Endometrial microvascular endothelial cells (primary cell): ENCODE measurements around the gene ATP1A2. TPM values are rescaled to one million over a fixed set of nuclear protein-coding genes. Genes with fewer than 3 reads are reported as not detected.

Experiments used
- in situ Hi-C: cut with HindIII; loops from 2 replicates; pipeline ENCODE4 v1.10.0; 2017; ENCODE audit warnings: low sequenced_read_pairs, low pct_unique_long_range_greater_than_20kb; ENCODE audit errors: inconsistent ontology term
- total RNA-seq: library from RNA; depleted of rRNA; stranded (reverse); fragments of >200 nt; gene quantifications from one replicate; pipeline ENCODE4 v1.2.3, GENCODE V29; 2015; ENCODE audit errors: inconsistent ontology term

Gene ATP1A2
- total RNA-seq, 1 donor from 2014 or later, result not detected

DNA sequence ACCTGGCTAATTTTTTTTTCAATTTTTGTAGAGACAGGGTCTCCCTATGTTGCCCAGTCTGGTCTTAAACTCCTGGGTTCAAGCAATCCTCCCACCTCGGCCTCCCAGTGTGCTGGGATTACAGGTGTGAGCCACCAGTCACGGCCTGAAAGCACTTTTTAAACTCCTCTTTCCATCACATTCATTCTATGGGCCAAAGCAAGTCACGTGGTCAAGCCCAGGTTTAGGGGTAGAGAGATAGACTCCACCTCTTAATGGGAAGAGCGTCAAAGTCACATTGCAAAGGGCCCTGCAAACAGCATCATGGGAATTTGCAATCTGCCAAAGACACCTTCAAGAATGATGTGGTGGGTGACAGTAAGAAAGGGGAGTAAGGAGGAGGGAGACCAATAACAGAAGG, 43.0 kb downstream of the ATP1A2 start:
- in situ Hi-C loops, result no loop called here

DNA sequence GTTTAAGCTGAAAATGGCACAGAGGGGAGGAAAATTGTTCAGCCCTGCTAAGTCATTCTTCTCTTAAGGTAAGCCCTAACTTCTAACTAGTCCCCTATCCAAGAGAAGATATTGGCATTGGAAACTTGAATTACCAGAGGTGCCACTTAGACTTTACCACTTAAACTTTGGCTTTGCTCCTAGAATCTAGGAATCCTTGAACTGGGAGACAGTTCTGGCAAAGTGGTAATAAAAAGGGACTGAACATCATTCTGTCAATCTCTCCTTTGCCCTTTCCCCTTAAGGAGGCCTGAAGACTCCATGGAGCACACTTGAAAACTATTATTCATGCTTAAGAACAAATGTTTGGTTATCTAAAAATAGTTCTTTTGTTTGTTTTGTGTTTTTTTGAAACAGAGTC, 44.3 kb downstream of the ATP1A2 start:
- in situ Hi-C loops, result no loop called here

DNA sequence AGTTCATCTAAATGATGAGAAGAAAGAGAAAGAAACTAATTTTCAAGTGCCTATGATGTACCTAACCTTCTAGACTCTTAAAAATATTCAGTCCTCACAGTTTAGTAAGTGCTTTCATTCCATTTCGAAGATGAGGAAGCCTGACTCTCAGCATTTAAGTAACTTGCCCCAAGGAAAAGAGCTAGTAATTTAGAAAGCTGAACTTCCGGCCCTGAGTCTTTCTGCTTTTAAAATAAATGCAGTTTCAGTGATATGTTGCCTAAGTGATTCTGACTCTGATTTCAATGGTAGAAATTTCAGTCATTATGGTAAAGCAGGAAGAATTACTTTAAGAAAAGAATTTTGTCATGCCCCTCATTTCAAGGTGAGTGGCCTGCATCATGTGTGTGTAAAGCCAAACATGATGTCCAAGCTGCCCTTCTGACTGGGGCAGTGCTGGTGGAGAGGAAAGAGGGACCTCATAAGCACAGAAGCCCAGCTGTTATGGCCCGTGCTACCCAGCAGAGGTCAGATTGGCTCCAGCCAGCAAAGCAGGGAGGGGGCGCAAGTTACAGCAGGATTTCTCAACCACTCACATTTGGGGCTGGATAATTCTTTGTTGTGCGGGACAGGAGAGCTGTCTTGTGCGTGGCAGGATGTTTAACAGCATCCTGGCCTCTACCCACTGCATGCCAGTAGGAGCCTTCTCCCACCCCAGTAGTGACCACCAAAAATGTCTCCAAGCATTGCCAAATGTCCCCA, 46.6 kb downstream of the ATP1A2 start:
- in situ Hi-C loops, result no loop called here

DNA sequence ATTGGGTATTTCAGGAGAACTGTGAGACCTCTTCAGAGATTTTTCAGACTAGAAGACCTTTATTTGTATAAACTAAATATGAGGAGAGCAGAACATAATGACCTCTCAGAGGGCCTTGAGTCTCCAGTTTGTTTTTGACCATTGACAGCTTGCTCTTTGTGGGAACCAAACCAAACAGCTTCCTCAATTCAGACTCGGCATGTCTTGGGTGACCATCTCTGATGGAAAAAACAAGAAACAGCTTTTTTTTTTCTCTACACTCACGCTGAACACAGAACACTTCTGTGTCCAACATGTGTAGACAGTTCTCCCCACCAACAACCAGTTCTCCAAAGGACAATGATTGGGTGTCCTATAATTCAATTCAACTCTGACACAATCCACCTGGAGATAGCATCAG, 47.4 kb downstream of the ATP1A2 start:
- in situ Hi-C loops, result no loop called here

DNA sequence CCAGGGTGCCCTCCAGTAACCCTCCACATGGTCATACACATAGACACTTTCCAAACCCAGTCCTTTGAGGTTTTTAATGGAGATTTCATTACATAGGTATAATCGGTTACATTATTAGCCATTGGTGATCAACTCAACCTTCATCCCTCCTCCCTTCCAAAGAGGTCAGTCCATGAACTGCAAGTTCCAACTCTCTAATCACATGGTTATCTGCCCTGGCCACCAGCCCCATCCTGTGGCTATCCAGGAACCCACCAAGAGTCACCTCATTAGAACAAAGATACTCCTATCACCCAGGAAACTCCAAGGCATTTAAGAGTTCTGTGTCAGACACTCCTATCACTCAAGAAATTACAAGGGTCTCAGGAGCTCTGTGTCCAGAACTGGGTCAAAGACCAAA, 48.1 kb downstream of the ATP1A2 start:
- in situ Hi-C loops, result no loop called here

DNA sequence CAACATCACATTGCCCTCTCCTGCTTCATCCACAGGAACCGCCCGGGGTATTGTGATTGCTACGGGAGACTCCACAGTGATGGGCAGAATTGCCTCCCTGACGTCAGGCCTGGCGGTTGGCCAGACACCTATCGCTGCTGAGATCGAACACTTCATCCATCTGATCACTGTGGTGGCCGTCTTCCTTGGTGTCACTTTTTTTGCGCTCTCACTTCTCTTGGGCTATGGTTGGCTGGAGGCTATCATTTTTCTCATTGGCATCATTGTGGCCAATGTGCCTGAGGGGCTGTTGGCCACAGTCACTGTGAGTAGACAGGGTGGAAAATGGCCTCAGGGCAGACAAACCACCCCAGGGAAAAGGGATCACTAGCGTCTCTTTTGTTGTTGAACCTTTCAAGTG, 48.6 kb downstream of the ATP1A2 start:
- in situ Hi-C loops, result no loop called here

DNA sequence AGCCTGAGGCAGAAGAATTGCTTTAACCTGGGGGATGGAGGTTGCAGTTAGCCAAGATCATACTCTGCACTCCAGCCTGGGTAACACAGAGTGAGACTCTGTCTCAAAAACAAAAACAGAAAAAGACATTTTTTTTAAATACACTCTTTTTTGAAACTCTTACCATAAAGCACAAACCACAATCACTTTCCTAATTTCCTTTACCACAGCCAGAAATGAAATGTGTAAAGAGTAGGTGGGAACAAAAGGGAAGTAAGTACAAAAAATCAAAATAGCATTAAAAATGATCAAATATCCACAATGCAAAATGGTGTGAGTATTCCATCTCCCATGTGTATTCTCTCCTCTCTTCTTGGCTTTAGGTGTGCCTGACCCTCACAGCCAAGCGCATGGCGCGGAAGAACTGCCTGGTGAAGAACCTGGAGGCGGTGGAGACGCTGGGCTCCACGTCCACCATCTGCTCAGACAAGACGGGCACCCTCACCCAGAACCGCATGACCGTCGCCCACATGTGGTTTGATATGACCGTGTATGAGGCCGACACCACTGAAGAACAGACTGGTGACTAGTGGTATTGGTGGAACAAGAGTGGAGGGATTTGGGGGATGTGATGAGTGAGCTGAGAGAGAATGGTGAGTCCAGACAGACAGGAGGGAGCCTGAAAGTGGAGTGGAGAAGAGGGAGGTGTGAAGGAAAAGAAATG, 50.8 kb downstream of the ATP1A2 start:
- in situ Hi-C loops, result no loop called here

DNA sequence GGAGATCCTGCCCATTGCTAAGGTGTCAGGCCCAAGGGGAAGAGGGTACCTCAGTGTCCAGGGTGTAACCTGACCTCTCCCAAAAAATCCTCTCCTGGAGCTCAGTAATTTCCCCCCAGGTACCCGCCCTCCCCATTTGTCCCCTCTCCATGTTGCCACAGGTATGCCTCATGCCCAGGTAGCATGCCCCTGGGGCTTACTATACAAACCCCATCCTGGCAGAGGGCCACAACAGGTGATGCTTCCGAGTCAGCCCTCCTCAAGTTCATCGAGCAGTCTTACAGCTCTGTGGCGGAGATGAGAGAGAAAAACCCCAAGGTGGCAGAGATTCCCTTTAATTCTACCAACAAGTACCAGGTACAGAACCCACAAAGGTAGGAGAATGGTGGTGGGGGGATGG, 51.5 kb downstream of the ATP1A2 start:
- in situ Hi-C loops, result no loop called here

DNA sequence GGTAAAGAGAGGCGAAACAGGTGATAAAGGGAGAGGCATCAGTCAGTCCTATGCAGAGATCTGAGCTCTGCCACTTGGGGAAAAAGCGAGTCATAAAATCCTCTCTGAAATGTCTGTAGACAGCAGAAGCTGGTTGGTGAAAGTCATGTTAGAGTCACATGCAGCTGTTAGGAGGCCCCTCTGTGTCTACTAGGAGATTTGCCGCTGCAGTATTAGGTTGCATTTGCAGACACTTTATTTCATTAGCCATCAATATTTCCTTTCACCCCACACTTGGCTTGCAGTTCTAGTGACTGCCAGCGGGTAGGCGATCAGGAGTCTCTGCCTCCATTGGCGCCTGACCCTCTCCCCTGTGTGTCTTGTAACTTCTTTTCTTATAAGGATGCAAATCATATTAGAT, 52.0 kb downstream of the ATP1A2 start:
- in situ Hi-C loops, result no loop called here

DNA sequence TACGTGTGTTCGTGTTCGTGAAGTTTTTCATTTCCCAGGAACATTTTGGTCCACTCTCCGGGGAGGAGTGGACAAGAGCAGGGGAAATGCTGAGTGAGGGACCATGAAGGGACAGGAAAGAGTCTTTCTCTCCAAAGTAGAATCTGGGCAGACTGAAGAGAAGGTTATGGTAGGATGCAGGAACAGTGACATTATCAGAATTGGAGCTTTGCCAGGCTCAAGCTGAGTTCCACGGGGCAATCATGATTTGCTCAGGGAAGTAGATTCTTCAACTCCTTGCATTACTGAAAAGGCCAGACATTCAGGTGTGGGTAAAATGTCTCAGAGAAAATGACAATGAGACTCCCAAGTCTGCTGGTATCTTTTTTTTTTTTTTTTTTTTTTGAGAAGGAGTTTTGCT, 52.5 kb downstream of the ATP1A2 start:
- in situ Hi-C loops, result no loop called here

DNA sequence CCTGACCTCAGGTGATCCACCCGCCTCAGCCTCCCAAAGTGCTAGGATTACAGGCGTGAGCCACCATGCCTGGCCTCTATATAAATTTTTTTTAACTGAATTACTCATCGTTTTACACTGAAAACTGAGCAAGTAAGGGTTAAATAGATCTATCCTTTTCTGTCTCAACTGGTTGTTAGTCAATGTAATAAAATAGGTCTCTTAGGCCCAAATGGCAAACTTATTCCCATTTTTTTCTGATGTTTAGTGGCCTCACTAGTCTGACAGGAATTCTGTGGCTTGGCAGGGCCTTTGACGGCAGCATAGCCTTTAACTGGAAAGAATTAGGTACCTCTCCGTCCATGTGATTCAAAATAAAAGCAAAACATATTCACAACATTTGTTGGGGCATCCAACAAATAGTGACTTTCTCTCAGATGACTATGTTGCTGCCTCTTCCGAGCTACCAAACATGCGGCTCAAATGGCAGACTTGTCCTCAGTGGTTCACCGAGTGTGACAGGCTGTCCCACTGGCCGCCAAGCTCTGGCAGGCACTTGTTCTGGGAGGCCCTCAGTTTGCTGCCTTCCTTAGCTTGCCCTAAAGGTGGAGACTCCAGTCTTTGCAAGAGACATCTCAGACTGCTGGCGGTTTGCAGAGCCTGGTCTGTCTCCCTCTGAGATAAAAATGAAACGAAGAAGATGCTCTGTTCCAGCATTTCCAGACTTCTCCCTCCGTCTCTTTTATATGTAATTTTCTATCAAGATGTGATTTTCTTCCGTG, 53.2 kb downstream of the ATP1A2 start:
- in situ Hi-C loops, result no loop called here

DNA sequence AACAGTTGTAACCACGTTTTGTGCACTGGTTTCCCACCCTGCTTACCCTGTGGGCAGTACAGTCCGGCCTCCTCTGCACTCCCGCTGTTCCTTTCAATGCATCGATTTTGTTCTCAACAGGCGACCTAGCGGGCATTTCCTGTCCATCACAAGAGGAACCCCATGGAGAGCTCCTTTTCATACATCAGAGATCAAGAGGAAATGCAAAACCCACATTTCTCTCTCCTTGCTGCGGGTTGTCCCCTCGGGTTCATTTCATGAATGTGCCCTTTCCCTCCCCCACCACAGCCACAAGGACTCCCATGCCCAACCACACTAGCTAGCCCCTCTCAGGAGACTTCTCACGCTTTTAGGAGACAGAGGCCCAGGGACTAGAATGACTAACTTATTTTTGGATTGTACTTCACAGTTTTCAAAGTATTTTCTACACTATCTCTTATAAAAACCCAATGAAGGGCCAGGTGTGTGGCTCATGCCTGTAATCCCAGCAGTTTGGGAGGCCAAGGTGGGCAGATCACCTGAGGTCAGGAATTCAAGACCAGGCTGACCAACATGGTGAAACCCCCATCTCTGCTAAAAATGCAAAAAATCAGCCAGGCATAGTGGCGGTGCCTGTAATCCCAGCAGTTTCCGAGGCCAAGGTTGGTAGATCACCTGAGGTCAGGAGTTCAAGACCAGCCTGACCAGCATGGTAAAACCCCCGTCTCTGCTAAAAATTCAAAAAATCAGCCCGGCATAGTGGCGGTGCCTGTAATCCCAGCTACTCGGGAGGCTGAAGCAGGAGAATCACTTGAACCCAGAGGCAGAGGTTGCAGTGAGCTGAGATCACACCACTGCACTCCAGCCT, 54.2 kb downstream of the ATP1A2 start:
- in situ Hi-C loops, result no loop called here

DNA sequence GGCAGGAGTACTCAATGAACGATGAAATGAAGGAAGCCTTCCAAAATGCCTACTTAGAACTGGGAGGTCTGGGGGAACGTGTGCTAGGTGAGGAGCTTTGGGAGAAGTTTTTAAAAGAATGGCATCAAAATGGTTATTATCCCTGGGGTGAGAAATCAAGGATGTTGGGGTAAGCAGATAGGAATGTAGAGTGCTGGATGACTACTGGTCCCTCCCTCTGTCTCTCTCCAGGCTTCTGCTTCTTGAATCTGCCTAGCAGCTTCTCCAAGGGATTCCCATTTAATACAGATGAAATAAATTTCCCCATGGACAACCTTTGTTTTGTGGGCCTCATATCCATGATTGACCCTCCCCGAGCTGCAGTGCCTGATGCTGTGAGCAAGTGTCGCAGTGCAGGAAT, 55.8 kb downstream of the ATP1A2 start:
- in situ Hi-C loops, result no loop called here

DNA sequence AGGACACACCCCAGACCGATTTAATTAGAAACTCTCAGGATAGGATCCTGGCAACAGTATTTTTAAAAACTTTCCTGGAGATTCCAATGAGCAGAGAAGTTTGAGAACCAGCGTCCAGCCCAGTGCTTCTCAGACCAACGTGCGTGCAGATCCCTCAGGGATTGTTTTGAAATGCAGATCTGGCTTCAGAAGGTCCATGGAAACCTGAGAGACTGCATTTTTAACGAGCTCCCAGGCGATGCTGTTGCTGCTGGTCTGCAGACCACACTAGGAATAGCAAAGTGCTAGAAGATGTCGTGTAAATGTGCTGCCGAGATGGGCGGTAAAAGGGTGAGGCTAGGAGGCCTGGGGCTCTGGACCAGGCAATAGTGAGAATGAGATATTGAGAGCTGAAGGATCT, 56.4 kb downstream of the ATP1A2 start:
- in situ Hi-C loops, result no loop called here

DNA sequence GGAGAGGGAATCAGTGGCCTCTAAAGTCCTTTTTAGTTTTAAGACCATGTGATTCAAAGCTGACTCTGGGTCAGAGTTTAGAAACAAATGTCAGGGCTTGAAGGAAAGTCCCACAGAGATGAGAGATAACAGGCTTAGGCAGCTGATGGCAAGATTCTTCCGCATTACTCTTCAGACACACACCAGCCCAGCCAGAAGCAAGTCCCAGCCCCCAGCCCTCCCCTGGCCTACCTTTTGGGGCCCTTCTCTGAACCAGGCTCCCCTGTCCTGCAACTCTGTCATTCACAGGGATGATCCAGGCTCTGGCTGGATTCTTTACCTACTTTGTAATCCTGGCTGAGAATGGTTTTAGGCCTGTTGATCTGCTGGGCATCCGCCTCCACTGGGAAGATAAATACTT, 61.7 kb downstream of the ATP1A2 start:
- in situ Hi-C loops, result no loop called here

DNA sequence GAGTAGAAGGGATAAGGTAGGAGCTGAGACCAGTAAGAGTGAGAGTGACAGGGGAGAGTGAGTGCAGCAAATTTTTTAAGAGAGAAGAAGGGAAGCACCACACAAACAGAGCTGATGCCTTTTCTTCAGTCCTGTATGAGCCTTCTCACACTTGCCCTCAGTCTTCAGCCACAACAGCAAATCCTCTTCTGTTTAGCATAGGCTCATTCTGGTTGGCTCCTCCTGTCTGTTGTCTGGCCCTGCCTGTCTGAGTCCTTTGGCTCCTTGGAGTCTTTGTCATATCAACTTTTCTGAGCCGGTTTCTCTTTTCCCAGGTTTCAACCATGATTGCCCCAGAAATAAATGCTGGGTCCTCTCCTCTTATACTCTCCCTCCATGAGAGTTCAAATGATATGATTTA, 62.1 kb downstream of the ATP1A2 start:
- in situ Hi-C loops, result no loop called here

DNA sequence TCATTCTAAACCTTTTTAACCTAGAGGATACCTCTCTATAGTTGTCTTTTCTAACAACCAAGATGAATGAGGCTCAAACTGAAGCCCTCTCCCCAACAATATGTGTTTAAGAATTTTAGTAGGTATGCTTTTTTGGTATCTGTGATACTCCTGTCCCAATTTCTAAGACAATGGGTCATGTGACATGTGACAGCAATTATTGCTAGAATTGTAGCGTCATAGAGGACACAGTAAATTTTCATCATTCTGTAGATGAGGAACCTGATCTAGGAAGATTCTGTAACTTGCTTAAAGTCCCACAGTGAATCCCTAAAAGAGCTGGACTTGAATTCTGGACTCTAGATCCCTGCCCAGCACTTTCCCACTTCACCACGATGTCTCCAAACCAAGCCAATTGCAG, 63.2 kb downstream of the ATP1A2 start:
- in situ Hi-C loops, result no loop called here

DNA sequence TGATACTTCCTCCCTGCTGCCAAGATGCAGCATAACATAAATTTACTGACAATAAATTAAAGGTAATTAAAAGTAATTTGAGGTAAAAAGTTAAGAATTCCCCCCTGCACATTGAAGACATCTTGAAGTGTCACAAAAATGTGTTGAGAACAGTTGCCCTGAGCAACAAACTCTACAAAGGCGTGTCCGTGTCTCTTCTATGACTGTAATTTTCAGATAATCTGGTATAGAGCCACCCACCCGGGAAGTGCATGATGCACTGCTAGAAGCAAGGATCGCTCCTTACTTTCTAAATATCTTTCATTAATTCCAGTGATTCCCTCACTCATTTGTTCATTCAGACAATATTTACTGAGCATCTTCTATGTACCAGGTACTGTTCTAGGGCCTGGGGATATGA, 63.8 kb downstream of the ATP1A2 start:
- in situ Hi-C loops, result no loop called here

DNA sequence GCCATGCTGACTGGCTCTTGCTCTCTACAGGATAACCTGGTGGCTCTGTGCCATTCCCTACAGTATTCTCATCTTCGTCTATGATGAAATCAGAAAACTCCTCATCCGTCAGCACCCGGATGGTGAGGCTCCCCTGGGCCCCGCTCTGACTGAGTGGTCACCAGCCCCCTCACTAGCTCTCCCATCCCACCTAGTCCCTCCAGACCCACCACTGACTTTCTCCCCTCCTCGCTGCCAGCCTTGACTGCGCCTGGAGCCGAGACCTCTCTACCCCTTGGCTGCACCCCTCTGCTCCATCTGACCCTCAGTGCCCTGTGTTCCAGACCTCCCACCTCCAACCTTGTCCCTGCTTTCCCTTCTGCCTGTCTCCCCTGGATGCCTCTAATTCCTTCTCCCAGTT, 70.7 kb downstream of the ATP1A2 start:
- in situ Hi-C loops, result no loop called here
